ENCODE measurements around the gene TBX15. TPM values are rescaled to one million over a fixed set of nuclear protein-coding genes. Genes with fewer than 3 reads are reported as not detected.

Gene TBX15
- total and polyA plus RNA-seq, 3 donors from 2014 or later, result 0.63 to 1.5 (median 0.74) TPM

- Histone ChIP-seq H3K27ac (no peak overlapping the region), H3K4me1 (no peaks in the 10 kb centered on the region), H3K27me3 (no peaks in the 10 kb centered on the region), H3K9me3 (no peaks in the 10 kb centered on the region), H3K36me3 (ENCODE audit: low read depth, missing control alignments) (no peaks in the 10 kb centered on the region), H3K4me3 (no peak overlapping the region)
- 86 to 94% methylated on average over 2 of the region's 2 CpGs for WGBS, 2 donors
- TF ChIP-seq, protein P1, sequence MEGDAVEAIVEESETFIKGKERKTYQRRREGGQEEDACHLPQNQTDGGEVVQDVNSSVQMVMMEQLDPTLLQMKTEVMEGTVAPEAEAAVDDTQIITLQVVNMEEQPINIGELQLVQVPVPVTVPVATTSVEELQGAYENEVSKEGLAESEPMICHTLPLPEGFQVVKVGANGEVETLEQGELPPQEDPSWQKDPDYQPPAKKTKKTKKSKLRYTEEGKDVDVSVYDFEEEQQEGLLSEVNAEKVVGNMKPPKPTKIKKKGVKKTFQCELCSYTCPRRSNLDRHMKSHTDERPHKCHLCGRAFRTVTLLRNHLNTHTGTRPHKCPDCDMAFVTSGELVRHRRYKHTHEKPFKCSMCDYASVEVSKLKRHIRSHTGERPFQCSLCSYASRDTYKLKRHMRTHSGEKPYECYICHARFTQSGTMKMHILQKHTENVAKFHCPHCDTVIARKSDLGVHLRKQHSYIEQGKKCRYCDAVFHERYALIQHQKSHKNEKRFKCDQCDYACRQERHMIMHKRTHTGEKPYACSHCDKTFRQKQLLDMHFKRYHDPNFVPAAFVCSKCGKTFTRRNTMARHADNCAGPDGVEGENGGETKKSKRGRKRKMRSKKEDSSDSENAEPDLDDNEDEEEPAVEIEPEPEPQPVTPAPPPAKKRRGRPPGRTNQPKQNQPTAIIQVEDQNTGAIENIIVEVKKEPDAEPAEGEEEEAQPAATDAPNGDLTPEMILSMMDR (IDR thresholded peaks at IDR 0.05), result no peak
- TF ChIP-seq POLR2A (IDR thresholded peaks at IDR 0.05), result no peak
- DNase-seq, result no peak
- intact Hi-C loops (cut with DNase I; ENCODE audit: low total_unique reads), result no loop called here
Measured at GRCh38 chr1:118912574-118912973, 75.6 kb downstream of the TBX15 start.

DNA sequence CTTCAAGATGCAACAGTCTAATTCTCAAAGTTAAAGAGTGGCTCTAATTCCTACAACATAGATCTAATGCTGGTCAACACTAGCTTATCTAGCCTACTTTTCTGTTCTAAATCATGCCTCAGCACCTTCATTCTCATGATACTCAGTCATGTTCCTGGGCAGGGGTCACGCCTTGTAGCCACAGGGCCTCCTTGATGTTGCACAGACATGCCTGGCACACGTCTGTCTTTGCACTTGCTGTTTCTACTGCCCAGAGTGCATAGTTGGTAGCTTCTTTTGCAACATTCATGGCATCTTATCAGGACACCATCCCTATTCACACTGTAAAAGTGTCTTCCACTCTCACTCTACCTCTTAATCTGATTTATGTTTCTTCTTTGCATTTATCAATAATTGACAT, 76.6 kb downstream of the TBX15 start:
- Histone ChIP-seq H3K27me3 (no peaks in the 10 kb centered on the region), H3K4me3 (no peak overlapping the region), H3K9me3 (no peaks in the 10 kb centered on the region), H3K27ac (no peak overlapping the region), H3K4me1 (no peaks in the 10 kb centered on the region), H3K36me3 (ENCODE audit: low read depth, missing control alignments) (no peaks in the 10 kb centered on the region)
- WGBS, 2 donors, result 71% methylated on average over 2 of the region's 2 CpGs
- DNase-seq, result no peak
- intact Hi-C loops (cut with DNase I; ENCODE audit: low total_unique reads), result no loop called here
- TF ChIP-seq POLR2A (IDR thresholded peaks at IDR 0.05), result no peak
- TF ChIP-seq, protein P1 (IDR thresholded peaks at IDR 0.05), result no peak

DNA sequence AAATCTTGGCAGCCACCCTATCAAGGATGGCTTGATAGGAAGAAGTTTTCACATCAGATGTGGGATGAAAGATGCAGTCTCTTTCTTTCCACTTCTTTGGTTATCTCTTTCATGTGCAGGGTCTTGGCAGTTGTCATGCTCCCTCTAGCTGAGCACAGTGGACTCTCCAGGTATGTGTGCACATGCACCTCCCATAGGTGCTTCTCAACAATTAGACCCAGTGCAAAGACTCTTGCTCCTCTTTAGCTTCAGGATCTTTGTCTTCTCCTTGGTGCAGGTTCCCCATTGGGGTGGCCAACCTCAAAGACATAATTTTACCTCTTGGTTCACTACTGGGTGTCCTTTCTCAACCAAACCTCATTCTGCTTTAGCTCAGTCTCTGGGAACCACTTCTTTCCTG, 80.7 kb downstream of the TBX15 start:
- H3K27ac ChIP-seq, result no peak overlapping the region
- intact Hi-C loops (cut with DNase I; ENCODE audit: low total_unique reads), result no loop called here
- H3K27me3 ChIP-seq, result no peaks in the 10 kb centered on the region
- no peak overlapping the region for H3K4me3 ChIP-seq
- no peak for TF ChIP-seq POLR2A (IDR thresholded peaks at IDR 0.05)
- TF ChIP-seq, protein P1 (IDR thresholded peaks at IDR 0.05), result no peak
- H3K4me1 ChIP-seq, result no peaks in the 10 kb centered on the region
- no peak for DNase-seq
- no peaks in the 10 kb centered on the region for H3K36me3 ChIP-seq (ENCODE audit: low read depth, missing control alignments)
- no peaks in the 10 kb centered on the region for H3K9me3 ChIP-seq

GRCh38 chr1:118905671-118906070, 82.5 kb downstream of the TBX15 start:
- H3K4me3 ChIP-seq, result no peak overlapping the region
- TF ChIP-seq, protein P1 (IDR thresholded peaks at IDR 0.05), result no peak
- no peak for TF ChIP-seq POLR2A (IDR thresholded peaks at IDR 0.05)
- no peaks in the 10 kb centered on the region for H3K36me3 ChIP-seq (ENCODE audit: low read depth, missing control alignments)
- H3K9me3 ChIP-seq, result no peaks in the 10 kb centered on the region
- WGBS, 2 donors, result 87 to 93% methylated on average over 1 of the region's 1 CpG
- no peak for DNase-seq
- H3K27me3 ChIP-seq, result no peaks in the 10 kb centered on the region
- intact Hi-C loops (cut with DNase I; ENCODE audit: low total_unique reads), result no loop called here
- no peaks in the 10 kb centered on the region for H3K4me1 ChIP-seq
- no peak overlapping the region for H3K27ac ChIP-seq

- intact Hi-C loops (cut with DNase I; ENCODE audit: low total_unique reads), result no loop called here
- Histone ChIP-seq H3K36me3 (ENCODE audit: low read depth, missing control alignments) (no peaks in the 10 kb centered on the region), H3K4me3 (no peak overlapping the region), H3K4me1 (no peaks in the 10 kb centered on the region), H3K9me3 (no peaks in the 10 kb centered on the region), H3K27me3 (no peaks in the 10 kb centered on the region), H3K27ac (no peak overlapping the region)
- 46% methylated on average over 6 of the region's 6 CpGs for WGBS, 2 donors
- DNase-seq, result no peak
- no peak for TF ChIP-seq POLR2A (IDR thresholded peaks at IDR 0.05)
- TF ChIP-seq, protein P1 (IDR thresholded peaks at IDR 0.05), result no peak
Measured at GRCh38 chr1:118905196-118905595, 82.9 kb downstream of the TBX15 start.
